Measurements from ENCODE around the gene STK32A.

Gene STK32A

GRCh38 chr5:147384346-147385193 lies 149.7 kb downstream of the STK32A start:
- H3K4me2 ChIP-seq, result no peak overlapping the region
- TF ChIP-seq Cebpa-rat (IDR thresholded peaks at IDR 0.05), result no peak
- H3K27ac ChIP-seq, result no peak overlapping the region
- no peaks in the 10 kb centered on the region for H3K27me3 ChIP-seq
- no peaks in the 10 kb centered on the region for H3K9me3 ChIP-seq
- H3K36me3 ChIP-seq, result no peaks in the 10 kb centered on the region
- no peaks in the 10 kb centered on the region for H3K4me1 ChIP-seq
- H4K20me1 ChIP-seq, result no peaks in the 10 kb centered on the region
- H3K9ac ChIP-seq, result no peak overlapping the region
- H3K4me3 ChIP-seq, result no peak overlapping the region

GRCh38 chr5:147387109-147387508 lies 152.3 kb downstream of the STK32A start:
- no peaks in the 10 kb centered on the region for H3K9me3 ChIP-seq
- no peak overlapping the region for H3K9ac ChIP-seq
- no peak overlapping the region for H3K4me2 ChIP-seq
- H3K27ac ChIP-seq, result no peak overlapping the region
- H4K20me1 ChIP-seq, result no peaks in the 10 kb centered on the region
- no peak for TF ChIP-seq Cebpa-rat (IDR thresholded peaks at IDR 0.05)
- H3K4me1 ChIP-seq, result no peaks in the 10 kb centered on the region
- H3K4me3 ChIP-seq, result no peak overlapping the region
- no peaks in the 10 kb centered on the region for H3K27me3 ChIP-seq
- no peaks in the 10 kb centered on the region for H3K36me3 ChIP-seq

- H3K9me3 ChIP-seq, result no peaks in the 10 kb centered on the region
- H3K4me1 ChIP-seq, result peaks cover 6% of the 10 kb centered on the region; the same call in 1 of the 2 replicates
- no peaks in the 10 kb centered on the region for H3K27me3 ChIP-seq
- no peaks in the 10 kb centered on the region for H3K36me3 ChIP-seq
- no peaks in the 10 kb centered on the region for H4K20me1 ChIP-seq
- H3K4me2 ChIP-seq, result no peak overlapping the region
- H3K27ac ChIP-seq, result no peak overlapping the region
- TF ChIP-seq Cebpa-rat (IDR thresholded peaks at IDR 0.05), result no peak
- H3K4me3 ChIP-seq, result no peak overlapping the region
- no peak overlapping the region for H3K9ac ChIP-seq
Observed at GRCh38 chr5:147388184-147389108, 153.6 kb downstream of the STK32A start.

- Histone ChIP-seq H3K4me1 (peaks cover 14% of the 10 kb centered on the region), H4K20me1 (no peaks in the 10 kb centered on the region), H3K36me3 (no peaks in the 10 kb centered on the region), H3K27ac (no peak overlapping the region), H3K4me2 (no peak overlapping the region), H3K27me3 (no peaks in the 10 kb centered on the region), H3K9ac (no peak overlapping the region), H3K4me3 (no peak overlapping the region), H3K9me3 (no peaks in the 10 kb centered on the region)
- no peak for TF ChIP-seq Cebpa-rat (IDR thresholded peaks at IDR 0.05)
Observed at GRCh38 chr5:147390654-147391225, 155.9 kb downstream of the STK32A start.

- Histone ChIP-seq H3K4me3 (no peak overlapping the region), H3K27ac (no peak overlapping the region), H3K9ac (no peak overlapping the region), H3K4me2 (no peak overlapping the region), H4K20me1 (no peaks in the 10 kb centered on the region), H3K9me3 (no peaks in the 10 kb centered on the region), H3K27me3 (no peaks in the 10 kb centered on the region), H3K36me3 (no peaks in the 10 kb centered on the region), H3K4me1 (peaks cover 14% of the 10 kb centered on the region)
- no peak for TF ChIP-seq Cebpa-rat (IDR thresholded peaks at IDR 0.05)
Observed at GRCh38 chr5:147391781-147392180, 157.0 kb downstream of the STK32A start.

GRCh38 chr5:147393874-147394672 lies 159.2 kb downstream of the STK32A start:
- no peaks in the 10 kb centered on the region for H3K27me3 ChIP-seq
- H3K9me3 ChIP-seq, result no peaks in the 10 kb centered on the region
- TF ChIP-seq Cebpa-rat (IDR thresholded peaks at IDR 0.05), result no peak
- H3K36me3 ChIP-seq, result no peaks in the 10 kb centered on the region
- peak overlapping the region; percentile 22; the same call in 1 of the 2 replicates for H3K4me2 ChIP-seq
- H3K27ac ChIP-seq, result no peak overlapping the region
- H3K9ac ChIP-seq, result no peak overlapping the region
- no peak overlapping the region for H3K4me3 ChIP-seq
- peaks cover 14% of the 10 kb centered on the region for H3K4me1 ChIP-seq
- no peaks in the 10 kb centered on the region for H4K20me1 ChIP-seq

GRCh38 chr5:147396070-147396823 lies 161.4 kb downstream of the STK32A start:
- H3K4me1 ChIP-seq, result peaks cover 14% of the 10 kb centered on the region
- no peak for TF ChIP-seq Cebpa-rat (IDR thresholded peaks at IDR 0.05)
- H3K4me2 ChIP-seq, result no peak overlapping the region
- no peaks in the 10 kb centered on the region for H4K20me1 ChIP-seq
- no peak overlapping the region for H3K4me3 ChIP-seq
- no peaks in the 10 kb centered on the region for H3K36me3 ChIP-seq
- H3K9ac ChIP-seq, result no peak overlapping the region
- no peak overlapping the region for H3K27ac ChIP-seq
- no peaks in the 10 kb centered on the region for H3K9me3 ChIP-seq
- H3K27me3 ChIP-seq, result no peaks in the 10 kb centered on the region

- H3K36me3 ChIP-seq, result no peaks in the 10 kb centered on the region
- no peak overlapping the region for H3K27ac ChIP-seq
- no peak for TF ChIP-seq Cebpa-rat (IDR thresholded peaks at IDR 0.05)
- no peaks in the 10 kb centered on the region for H3K27me3 ChIP-seq
- H3K4me3 ChIP-seq, result no peak overlapping the region
- peaks cover 14% of the 10 kb centered on the region for H3K4me1 ChIP-seq
- no peaks in the 10 kb centered on the region for H3K9me3 ChIP-seq
- no peak overlapping the region for H3K9ac ChIP-seq
- H4K20me1 ChIP-seq, result no peaks in the 10 kb centered on the region
- H3K4me2 ChIP-seq, result no peak overlapping the region
Observed at GRCh38 chr5:147397616-147398015, 162.8 kb downstream of the STK32A start.
